ENCODE data around the gene SPX.

The SPX gene

DNA sequence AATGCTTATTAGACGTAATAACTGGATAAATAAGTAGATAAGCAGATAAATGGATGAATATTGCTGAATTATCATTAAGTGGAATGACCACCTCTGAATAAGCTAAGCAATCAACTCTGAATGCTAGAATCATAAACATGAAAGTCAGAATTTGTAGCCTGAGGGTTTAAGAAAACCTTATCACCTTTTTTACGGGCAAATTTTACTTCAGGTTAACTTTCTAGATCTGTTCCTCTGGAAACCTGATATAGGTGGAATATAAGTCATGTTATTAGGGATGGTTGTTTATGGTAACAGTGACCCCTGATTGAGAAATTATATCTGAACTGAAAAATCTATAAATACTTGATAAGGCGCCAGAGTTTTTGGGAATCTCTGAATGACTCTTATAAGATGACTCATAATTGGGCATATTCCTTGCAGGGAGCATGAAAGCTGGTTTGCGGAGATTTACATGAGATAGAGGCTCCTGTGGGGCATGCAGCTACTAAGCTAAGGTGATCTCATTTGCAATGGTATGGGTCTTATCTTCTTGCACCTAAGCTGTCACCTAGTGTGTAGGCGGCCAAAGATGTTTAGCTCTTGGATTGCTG is 12.1 kb downstream of the SPX start:
- Histone ChIP-seq H3K36me3 (ENCODE audit: insufficient read depth, insufficient read length, low read length) (no peaks in the 10 kb centered on the region), H3K9ac (ENCODE audit: insufficient read length, low read depth) (no peak overlapping the region), H3K27me3 (ENCODE audit: insufficient read depth, insufficient read length) (no peaks in the 10 kb centered on the region), H3K4me1 (ENCODE audit: insufficient read depth, insufficient read length) (no peaks in the 10 kb centered on the region), H3K9me3 (ENCODE audit: insufficient read depth, low read length) (no peaks in the 10 kb centered on the region), H3K4me3 (ENCODE audit: insufficient read length, low read depth) (no peak overlapping the region)
- no peak for DNase-seq (ENCODE audit: low read depth, low spot score)
- TF ChIP-seq ZNF274 (IDR thresholded peaks at IDR 0.05; ENCODE audit: low read depth, low read length) = no peak

DNA sequence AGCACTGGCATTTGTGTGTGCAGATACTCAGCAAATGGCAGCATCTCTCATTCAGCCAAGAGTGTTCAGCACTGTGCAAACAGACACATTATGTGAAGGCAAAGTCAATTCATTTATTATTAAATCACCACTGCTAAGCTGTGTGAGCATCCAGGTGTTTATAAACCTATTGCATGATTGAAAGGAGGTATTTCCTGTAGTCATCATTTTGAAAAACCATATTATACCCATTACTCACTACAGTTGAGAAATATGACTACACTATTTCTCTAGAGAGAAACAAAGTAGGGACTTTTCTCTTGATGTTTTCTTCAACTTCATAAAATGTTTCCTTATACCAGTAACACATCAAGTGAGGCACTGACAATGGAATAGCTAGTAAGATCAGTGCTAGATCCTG is 13.7 kb downstream of the SPX start:
- Histone ChIP-seq H3K36me3 (ENCODE audit: insufficient read depth, insufficient read length, low read length) (no peaks in the 10 kb centered on the region), H3K4me3 (ENCODE audit: insufficient read length, low read depth) (no peak overlapping the region), H3K27me3 (ENCODE audit: insufficient read depth, insufficient read length) (no peaks in the 10 kb centered on the region), H3K9ac (ENCODE audit: insufficient read length, low read depth) (no peak overlapping the region), H3K4me1 (ENCODE audit: insufficient read depth, insufficient read length) (no peaks in the 10 kb centered on the region), H3K9me3 (ENCODE audit: insufficient read depth, low read length) (no peaks in the 10 kb centered on the region)
- DNase-seq (ENCODE audit: low read depth, low spot score) = no peak
- TF ChIP-seq YY1 (IDR thresholded peaks at IDR 0.05; ENCODE audit: insufficient read depth, insufficient read length) (no peak), ZNF274 (IDR thresholded peaks at IDR 0.05; ENCODE audit: low read depth, low read length) (no peak), SUZ12 (IDR thresholded peaks at IDR 0.05; ENCODE audit: extremely low read depth, insufficient read depth, insufficient read length) (no peak)

DNA sequence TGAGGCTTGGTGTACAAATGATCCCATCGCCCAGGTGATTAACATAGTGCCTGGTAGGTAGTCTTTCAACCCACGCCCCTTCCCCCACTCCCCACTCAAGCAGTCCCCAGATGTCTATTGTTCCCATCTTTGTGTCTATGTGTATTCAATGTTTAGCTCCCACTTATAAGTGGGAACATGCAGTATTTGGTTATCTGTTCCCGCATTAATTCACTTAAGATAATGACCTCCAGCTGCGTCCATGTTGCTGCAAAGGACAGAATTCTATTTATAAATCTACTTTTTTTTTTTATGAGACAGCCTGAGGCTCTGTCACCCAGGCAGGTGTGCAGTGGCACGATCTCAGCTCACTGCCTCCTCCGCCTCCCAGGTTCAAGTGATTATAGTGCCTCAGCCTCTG is 15.7 kb downstream of the SPX start:
- Histone ChIP-seq H3K27me3 (ENCODE audit: insufficient read depth, insufficient read length) (no peaks in the 10 kb centered on the region), H3K9me3 (ENCODE audit: insufficient read depth, low read length) (no peaks in the 10 kb centered on the region), H3K36me3 (ENCODE audit: insufficient read depth, insufficient read length, low read length) (no peaks in the 10 kb centered on the region), H3K4me3 (ENCODE audit: insufficient read length, low read depth) (no peak overlapping the region), H3K4me1 (ENCODE audit: insufficient read depth, insufficient read length) (no peaks in the 10 kb centered on the region), H3K9ac (ENCODE audit: insufficient read length, low read depth) (no peak overlapping the region)
- TF ChIP-seq ZNF274 (IDR thresholded peaks at IDR 0.05; ENCODE audit: low read depth, low read length) = no peak
- TF ChIP-seq YY1 (IDR thresholded peaks at IDR 0.05; ENCODE audit: insufficient read depth, insufficient read length) = no peak
- no peak for TF ChIP-seq SUZ12 (IDR thresholded peaks at IDR 0.05; ENCODE audit: extremely low read depth, insufficient read depth, insufficient read length)
- DNase-seq (ENCODE audit: low read depth, low spot score) = no peak

DNA sequence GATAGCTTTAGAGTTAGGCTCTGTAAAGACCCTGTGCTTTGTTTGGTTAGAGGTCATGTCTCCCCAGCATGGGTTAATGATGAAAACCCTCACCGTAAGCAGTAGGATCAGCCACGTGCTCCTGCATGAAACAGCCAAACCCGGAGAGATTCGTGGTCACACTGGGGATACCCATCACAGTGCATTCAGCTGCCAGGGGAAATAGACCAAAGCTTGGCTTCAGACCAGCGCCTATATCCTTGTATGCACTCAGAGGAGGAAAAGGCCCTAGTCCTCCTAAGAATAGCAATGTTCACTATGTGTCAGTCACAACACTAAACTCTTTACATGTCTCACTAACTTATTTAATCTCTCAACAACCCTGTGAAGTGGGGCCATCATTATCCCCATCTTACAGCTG is 16.3 kb downstream of the SPX start:
- H3K4me1 ChIP-seq (ENCODE audit: insufficient read depth, insufficient read length) = no peaks in the 10 kb centered on the region
- no peaks in the 10 kb centered on the region for H3K27me3 ChIP-seq (ENCODE audit: insufficient read depth, insufficient read length)
- TF ChIP-seq SUZ12 (IDR thresholded peaks at IDR 0.05; ENCODE audit: extremely low read depth, insufficient read depth, insufficient read length) = no peak
- no peak for TF ChIP-seq YY1 (IDR thresholded peaks at IDR 0.05; ENCODE audit: insufficient read depth, insufficient read length)
- TF ChIP-seq ZNF274 (IDR thresholded peaks at IDR 0.05; ENCODE audit: low read depth, low read length) = no peak
- no peaks in the 10 kb centered on the region for H3K9me3 ChIP-seq (ENCODE audit: insufficient read depth, low read length)
- no peak overlapping the region for H3K4me3 ChIP-seq (ENCODE audit: insufficient read length, low read depth)
- DNase-seq (ENCODE audit: low read depth, low spot score) = no peak
- no peak overlapping the region for H3K9ac ChIP-seq (ENCODE audit: insufficient read length, low read depth)
- no peaks in the 10 kb centered on the region for H3K36me3 ChIP-seq (ENCODE audit: insufficient read depth, insufficient read length, low read length)

DNA sequence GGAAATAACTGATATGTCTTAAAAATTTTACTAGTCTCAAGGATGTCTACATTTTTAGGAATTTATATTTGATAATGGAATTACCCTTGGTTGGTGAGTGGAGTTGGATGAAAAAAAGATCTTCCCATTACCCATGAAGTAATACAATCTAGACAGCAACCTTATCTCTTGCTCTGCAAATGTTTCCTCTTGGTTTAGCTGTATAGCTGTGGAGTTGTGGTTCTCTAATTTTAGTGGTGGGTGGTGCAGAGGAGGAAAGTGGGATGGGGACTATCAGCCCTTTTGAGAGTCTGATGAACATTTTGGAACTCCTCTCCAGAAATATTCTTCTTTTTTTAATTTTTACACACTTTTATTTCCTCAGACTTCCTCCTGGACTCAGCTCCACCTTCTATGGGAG is 17.1 kb downstream of the SPX start:
- DNase-seq (ENCODE audit: low read depth, low spot score) = no peak
- H3K27me3 ChIP-seq (ENCODE audit: insufficient read depth, insufficient read length) = no peaks in the 10 kb centered on the region
- H3K9ac ChIP-seq (ENCODE audit: insufficient read length, low read depth) = no peak overlapping the region
- no peaks in the 10 kb centered on the region for H3K9me3 ChIP-seq (ENCODE audit: insufficient read depth, low read length)
- TF ChIP-seq YY1 (IDR thresholded peaks at IDR 0.05; ENCODE audit: insufficient read depth, insufficient read length) (no peak), ZNF274 (IDR thresholded peaks at IDR 0.05; ENCODE audit: low read depth, low read length) (no peak), SUZ12 (IDR thresholded peaks at IDR 0.05; ENCODE audit: extremely low read depth, insufficient read depth, insufficient read length) (no peak)
- no peaks in the 10 kb centered on the region for H3K4me1 ChIP-seq (ENCODE audit: insufficient read depth, insufficient read length)
- H3K4me3 ChIP-seq (ENCODE audit: insufficient read length, low read depth) = no peak overlapping the region
- H3K36me3 ChIP-seq (ENCODE audit: insufficient read depth, insufficient read length, low read length) = no peaks in the 10 kb centered on the region

DNA sequence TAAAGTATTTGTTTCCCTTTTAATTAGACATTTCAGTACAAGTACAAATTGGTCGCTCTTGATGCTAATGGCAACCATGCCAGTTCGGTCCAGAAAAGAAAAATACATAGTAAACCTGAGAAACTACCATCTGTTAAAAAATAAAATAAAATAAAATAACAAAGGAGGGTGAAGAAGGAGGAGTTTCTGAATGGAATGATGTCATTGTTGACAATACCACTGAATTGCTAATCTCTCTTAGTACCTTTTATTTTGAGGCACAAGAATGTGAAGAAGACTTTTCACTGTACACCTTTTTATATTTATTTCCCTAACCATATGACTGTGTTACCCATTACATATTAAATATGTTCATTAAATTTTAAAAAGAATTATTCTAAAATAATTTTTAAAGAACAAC is 19.5 kb downstream of the SPX start:
- Histone ChIP-seq H3K36me3 (ENCODE audit: insufficient read depth, insufficient read length, low read length) (no peaks in the 10 kb centered on the region), H3K27me3 (ENCODE audit: insufficient read depth, insufficient read length) (no peaks in the 10 kb centered on the region), H3K4me3 (ENCODE audit: insufficient read length, low read depth) (no peak overlapping the region), H3K9ac (ENCODE audit: insufficient read length, low read depth) (no peak overlapping the region), H3K4me1 (ENCODE audit: insufficient read depth, insufficient read length) (no peaks in the 10 kb centered on the region), H3K9me3 (ENCODE audit: insufficient read depth, low read length) (no peaks in the 10 kb centered on the region)
- DNase-seq (ENCODE audit: low read depth, low spot score) = no peak
- TF ChIP-seq YY1 (IDR thresholded peaks at IDR 0.05; ENCODE audit: insufficient read depth, insufficient read length) (no peak), ZNF274 (IDR thresholded peaks at IDR 0.05; ENCODE audit: low read depth, low read length) (no peak), SUZ12 (IDR thresholded peaks at IDR 0.05; ENCODE audit: extremely low read depth, insufficient read depth, insufficient read length) (no peak)

DNA sequence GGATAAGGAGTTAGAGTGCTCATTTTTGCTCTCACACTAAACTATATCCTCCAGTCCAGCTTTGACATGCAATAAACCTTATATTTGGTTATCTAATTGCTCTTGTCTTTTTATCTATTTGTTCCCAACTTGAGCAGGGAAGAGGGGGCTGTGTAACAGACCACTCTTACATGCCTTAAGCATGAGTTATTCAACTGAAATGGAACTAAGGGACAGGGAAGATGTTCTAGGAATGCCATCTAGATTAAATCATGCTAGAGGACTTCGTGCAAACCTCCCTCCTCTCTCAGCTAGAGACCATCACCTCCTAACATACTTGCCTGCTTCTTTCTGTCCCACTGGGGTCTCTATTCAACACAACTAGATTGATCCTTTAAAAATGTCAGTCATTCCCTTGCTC is 20.6 kb downstream of the SPX start:
- DNase-seq (ENCODE audit: low read depth, low spot score) = no peak
- H3K36me3 ChIP-seq (ENCODE audit: insufficient read depth, insufficient read length, low read length) = no peaks in the 10 kb centered on the region
- no peaks in the 10 kb centered on the region for H3K27me3 ChIP-seq (ENCODE audit: insufficient read depth, insufficient read length)
- no peak overlapping the region for H3K4me3 ChIP-seq (ENCODE audit: insufficient read length, low read depth)
- TF ChIP-seq YY1 (IDR thresholded peaks at IDR 0.05; ENCODE audit: insufficient read depth, insufficient read length) (no peak), SUZ12 (IDR thresholded peaks at IDR 0.05; ENCODE audit: extremely low read depth, insufficient read depth, insufficient read length) (no peak), ZNF274 (IDR thresholded peaks at IDR 0.05; ENCODE audit: low read depth, low read length) (no peak)
- H3K4me1 ChIP-seq (ENCODE audit: insufficient read depth, insufficient read length) = no peaks in the 10 kb centered on the region
- no peak overlapping the region for H3K9ac ChIP-seq (ENCODE audit: insufficient read length, low read depth)
- H3K9me3 ChIP-seq (ENCODE audit: insufficient read depth, low read length) = no peaks in the 10 kb centered on the region

DNA sequence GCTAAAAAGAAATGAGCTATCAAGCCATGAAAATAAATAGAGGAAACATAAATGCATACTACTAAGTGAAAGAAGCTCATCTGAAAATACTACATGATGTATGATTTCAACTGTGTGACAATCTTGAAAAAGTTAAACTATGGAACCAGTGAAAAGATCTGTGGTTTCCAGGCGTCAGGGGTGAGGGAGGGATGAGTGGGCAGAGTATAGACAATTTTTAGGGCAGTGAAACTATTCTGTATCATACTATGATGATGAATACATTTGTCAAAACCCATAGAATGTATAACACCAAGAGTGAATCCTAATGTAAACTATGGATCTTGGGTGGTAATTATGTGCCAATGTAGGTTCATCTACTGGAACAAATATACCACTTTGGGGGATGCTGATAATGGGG is 21.3 kb downstream of the SPX start:
- Histone ChIP-seq H3K4me3 (ENCODE audit: insufficient read length, low read depth) (no peak overlapping the region), H3K27me3 (ENCODE audit: insufficient read depth, insufficient read length) (no peaks in the 10 kb centered on the region), H3K9me3 (ENCODE audit: insufficient read depth, low read length) (no peaks in the 10 kb centered on the region), H3K9ac (ENCODE audit: insufficient read length, low read depth) (no peak overlapping the region), H3K4me1 (ENCODE audit: insufficient read depth, insufficient read length) (no peaks in the 10 kb centered on the region), H3K36me3 (ENCODE audit: insufficient read depth, insufficient read length, low read length) (no peaks in the 10 kb centered on the region)
- no peak for TF ChIP-seq YY1 (IDR thresholded peaks at IDR 0.05; ENCODE audit: insufficient read depth, insufficient read length)
- TF ChIP-seq SUZ12 (IDR thresholded peaks at IDR 0.05; ENCODE audit: extremely low read depth, insufficient read depth, insufficient read length) = no peak
- TF ChIP-seq ZNF274 (IDR thresholded peaks at IDR 0.05; ENCODE audit: low read depth, low read length) = no peak
- no peak for DNase-seq (ENCODE audit: low read depth, low spot score)
